LNCAP (cell line): Measurements from ENCODE around the gene AP1S1.

Experiments
- TF ChIP-seq, protein P1 (sequence below): fragments of 450-650 bp; IDR thresholded peaks from 2 replicates; pipeline ENCODE4 v1.5.1; 2017; ENCODE audit warnings: mild to moderate bottlenecking

The AP1S1 gene

DNA sequence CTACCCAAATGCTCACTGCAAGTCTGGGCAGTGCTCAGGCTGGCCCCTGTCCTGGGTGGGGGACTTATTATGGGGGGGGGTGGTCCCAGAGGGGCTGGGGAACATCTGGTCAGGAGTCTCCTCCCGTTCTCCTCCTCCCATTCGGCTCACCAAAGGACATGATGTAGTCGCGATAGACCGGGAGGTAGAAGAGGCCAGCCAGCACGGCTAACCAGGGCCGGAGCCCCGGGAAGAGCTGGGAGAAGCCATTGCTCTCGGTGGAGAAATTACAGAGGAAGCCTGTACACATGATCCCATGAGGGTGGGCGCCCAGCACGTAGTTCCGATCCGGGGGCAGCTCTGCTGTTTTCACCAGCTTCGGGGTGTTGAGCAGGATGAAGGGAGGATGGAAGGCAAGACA is 44.2 kb downstream of the AP1S1 start:
- TF ChIP-seq, protein P1, sequence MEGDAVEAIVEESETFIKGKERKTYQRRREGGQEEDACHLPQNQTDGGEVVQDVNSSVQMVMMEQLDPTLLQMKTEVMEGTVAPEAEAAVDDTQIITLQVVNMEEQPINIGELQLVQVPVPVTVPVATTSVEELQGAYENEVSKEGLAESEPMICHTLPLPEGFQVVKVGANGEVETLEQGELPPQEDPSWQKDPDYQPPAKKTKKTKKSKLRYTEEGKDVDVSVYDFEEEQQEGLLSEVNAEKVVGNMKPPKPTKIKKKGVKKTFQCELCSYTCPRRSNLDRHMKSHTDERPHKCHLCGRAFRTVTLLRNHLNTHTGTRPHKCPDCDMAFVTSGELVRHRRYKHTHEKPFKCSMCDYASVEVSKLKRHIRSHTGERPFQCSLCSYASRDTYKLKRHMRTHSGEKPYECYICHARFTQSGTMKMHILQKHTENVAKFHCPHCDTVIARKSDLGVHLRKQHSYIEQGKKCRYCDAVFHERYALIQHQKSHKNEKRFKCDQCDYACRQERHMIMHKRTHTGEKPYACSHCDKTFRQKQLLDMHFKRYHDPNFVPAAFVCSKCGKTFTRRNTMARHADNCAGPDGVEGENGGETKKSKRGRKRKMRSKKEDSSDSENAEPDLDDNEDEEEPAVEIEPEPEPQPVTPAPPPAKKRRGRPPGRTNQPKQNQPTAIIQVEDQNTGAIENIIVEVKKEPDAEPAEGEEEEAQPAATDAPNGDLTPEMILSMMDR = no peak

DNA sequence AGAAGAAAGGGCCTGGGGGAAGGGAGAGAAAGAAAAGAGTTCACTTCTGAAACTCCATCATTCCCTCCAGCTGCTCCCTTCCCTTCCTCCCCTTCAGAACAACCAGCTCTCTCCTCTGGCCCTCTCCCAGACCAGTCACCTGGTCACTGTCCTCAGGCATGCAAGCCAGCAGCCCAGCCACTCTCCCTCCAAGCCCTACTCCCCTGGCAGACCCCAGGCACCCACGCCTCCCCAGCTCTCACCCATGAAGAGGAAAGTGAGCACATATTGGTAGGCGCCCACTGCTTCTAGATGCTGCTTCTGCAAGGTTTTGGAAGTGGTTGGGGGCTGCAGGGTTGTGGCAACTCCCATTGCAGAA is 46.2 kb downstream of the AP1S1 start:
- TF ChIP-seq, protein P1 = no peak

DNA sequence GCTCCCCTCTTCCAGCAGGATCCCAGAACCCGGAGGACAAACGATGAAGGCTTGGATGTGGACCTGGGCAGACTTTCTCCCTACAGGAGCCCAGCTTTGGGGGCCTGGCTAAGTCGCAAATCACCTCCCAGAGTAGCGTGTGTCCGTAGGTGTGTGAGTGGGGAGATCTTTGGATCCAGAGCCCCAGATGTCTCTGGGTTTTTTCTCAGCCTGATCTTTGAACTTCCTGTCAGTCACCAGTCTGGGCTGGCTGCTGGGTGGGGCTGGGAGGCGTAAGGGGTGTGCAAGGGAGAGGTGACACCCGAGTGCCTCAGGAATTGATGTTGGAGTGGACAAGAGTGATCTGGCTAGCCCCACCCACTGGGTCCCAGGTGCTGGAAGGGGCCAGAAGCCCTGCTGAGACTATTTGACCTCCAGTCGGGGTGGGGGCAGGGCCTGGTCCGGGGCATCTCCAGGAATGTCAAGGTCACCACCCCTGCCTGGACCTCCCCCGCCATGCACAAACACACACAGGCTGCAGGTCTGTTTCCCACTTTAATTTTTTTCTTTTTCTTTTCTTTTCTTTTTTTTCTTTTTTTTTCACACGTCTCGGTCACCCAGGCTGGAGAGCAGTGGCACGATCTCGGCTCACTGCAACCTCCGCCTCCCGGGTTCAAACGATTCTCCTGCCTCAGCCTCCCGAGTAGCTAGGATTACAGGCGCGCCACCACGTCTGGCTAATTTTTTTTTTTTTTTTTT is 46.8 kb downstream of the AP1S1 start, which contains the start of gene MOGAT3:
MOGAT3 (minus strand) TSS at position 175 of the 738 bp plus-strand sequence. CDS start 182 bp downstream, outside the sequence.
- TF ChIP-seq, protein P1 = no peak

DNA sequence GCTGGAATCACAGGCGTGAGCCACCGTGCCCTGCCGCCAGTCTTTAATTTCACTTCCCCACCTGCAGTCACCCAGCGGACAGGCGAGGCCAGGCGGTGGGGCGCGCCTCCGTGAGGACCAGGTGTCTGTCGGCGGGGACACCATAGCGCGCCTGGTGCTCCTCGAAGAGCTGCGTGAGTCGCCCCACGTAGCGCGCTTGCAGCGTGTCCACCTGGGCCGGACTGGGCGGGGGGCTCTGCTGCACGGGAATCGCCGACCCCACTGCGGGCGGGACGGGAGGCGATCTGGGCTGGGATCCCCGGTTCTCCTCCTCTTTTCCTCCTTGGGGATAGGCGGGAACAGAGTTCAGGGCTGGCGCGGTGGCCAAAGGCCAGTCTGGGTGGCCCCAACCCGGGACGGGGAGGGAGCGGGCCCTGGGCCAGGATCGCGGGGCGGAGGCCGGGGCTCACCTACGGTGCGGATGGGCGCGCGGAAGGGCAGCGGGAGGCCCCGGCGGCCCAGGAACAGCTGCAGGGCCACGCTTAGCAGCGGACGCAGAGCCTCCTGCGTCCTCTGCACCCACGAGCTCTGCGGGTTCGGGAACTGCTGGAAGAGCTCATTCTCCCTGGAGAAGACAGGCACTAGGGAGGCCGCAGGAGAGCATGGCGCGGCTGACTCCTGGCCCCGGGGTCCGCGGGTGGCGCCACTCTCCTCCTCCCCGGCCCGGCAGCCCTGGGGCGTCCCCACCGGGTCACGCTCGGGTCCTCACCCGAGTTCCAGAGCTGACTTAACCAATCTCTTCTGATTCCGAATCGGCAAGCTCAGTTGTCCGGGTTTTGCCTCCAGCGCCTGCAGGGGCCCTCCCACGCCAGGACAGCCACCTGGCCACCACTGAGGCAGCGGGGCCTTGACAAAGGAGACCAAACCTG is 47.7 kb downstream of the AP1S1 start:
- TF ChIP-seq, protein P1 = no peak

DNA sequence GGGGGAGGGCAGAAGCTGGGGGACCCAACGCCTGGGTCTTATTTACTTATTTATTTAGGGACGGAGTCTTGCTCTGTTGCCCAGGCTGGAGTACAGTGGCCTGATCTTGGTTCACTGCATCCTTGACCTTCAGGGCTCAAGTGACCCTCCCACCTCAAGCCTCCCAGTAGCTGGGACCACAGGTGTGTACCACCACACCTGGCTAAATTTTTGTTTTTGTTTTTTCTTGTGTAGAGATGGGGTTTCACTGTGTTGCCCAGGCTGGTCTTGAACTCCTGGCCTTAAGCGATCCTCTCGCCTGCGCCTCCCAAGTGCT is 48.3 kb downstream of the AP1S1 start:
- TF ChIP-seq, protein P1 = no peak

DNA sequence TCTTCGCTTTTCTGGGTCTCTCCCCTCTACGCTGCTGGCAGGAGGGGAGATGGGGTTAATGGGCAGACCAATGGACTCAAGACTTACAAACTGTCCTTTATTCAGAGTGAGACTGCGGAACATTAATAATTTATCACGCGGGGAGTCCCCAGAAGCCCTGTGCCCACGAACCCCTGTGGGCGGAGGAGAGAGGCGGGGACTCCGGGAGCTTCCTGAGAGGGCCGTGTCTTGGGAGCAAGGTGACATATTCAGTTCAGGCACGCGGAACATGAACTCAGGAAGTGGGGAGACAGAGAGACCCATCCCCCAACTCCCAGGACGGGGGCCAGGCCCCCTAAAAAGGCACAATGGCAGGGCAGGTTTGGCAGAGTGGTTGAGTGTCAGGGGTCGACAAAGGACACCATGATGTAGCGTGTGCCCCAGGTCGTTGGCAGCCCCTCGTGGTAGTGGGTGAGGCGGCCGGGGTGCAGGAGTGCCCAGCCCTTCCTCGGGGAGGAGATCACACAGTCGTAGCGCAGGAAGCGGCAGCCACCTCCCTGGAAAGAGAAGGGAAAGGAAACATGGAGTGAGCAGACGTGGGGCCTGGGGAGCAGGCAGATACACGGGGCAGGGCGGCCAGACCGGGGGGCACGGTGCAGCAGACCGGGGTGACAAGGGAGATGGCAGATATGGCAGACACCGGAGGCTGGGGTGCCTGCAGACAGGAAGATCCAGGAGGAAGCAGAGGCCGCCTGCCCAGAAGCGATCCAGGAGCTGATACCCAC is 51.8 kb downstream of the AP1S1 start:
- TF ChIP-seq, protein P1 = no peak

DNA sequence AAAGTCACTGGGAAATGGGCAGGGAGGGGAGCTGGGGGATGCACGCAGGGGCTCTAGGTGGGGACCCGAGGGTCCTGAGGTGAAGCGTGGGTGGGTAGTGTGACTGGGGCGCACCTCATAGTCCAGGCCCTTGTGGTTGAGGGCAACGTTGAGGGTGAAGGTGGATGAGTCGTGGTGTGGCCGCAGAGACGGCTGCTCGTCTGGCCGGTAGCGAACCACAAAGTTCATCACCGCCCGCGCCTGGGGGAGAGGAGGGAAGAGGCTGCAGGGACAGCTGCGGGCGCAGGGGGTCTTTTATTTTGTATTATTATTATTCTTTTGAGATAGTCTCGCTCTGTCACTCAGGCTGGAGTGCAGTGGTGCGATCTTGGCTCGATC is 52.4 kb downstream of the AP1S1 start:
- TF ChIP-seq, protein P1 = no peak
